ENCODE measurements around the gene SLC7A4.

- no peak for TF ChIP-seq POLR2A (IDR thresholded peaks at IDR 0.05)
- TF ChIP-seq, protein P1, sequence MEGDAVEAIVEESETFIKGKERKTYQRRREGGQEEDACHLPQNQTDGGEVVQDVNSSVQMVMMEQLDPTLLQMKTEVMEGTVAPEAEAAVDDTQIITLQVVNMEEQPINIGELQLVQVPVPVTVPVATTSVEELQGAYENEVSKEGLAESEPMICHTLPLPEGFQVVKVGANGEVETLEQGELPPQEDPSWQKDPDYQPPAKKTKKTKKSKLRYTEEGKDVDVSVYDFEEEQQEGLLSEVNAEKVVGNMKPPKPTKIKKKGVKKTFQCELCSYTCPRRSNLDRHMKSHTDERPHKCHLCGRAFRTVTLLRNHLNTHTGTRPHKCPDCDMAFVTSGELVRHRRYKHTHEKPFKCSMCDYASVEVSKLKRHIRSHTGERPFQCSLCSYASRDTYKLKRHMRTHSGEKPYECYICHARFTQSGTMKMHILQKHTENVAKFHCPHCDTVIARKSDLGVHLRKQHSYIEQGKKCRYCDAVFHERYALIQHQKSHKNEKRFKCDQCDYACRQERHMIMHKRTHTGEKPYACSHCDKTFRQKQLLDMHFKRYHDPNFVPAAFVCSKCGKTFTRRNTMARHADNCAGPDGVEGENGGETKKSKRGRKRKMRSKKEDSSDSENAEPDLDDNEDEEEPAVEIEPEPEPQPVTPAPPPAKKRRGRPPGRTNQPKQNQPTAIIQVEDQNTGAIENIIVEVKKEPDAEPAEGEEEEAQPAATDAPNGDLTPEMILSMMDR (IDR thresholded peaks at IDR 0.05), result no peak
Measured at GRCh38 chr22:21067901-21068680, 35.7 kb upstream of the SLC7A4 start.

Measured in thyroid gland (tissue), 4 donors.